Measurements from ENCODE around the gene ZMAT1.

GRCh38 chrX:101973066-101973465 is 41.2 kb upstream of the ZMAT1 start:
- TF ChIP-seq RAD21 (IDR thresholded peaks at IDR 0.05; ENCODE audit: low read length), result no peak
- TF ChIP-seq, protein P1, sequence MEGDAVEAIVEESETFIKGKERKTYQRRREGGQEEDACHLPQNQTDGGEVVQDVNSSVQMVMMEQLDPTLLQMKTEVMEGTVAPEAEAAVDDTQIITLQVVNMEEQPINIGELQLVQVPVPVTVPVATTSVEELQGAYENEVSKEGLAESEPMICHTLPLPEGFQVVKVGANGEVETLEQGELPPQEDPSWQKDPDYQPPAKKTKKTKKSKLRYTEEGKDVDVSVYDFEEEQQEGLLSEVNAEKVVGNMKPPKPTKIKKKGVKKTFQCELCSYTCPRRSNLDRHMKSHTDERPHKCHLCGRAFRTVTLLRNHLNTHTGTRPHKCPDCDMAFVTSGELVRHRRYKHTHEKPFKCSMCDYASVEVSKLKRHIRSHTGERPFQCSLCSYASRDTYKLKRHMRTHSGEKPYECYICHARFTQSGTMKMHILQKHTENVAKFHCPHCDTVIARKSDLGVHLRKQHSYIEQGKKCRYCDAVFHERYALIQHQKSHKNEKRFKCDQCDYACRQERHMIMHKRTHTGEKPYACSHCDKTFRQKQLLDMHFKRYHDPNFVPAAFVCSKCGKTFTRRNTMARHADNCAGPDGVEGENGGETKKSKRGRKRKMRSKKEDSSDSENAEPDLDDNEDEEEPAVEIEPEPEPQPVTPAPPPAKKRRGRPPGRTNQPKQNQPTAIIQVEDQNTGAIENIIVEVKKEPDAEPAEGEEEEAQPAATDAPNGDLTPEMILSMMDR (conservative IDR thresholded peaks at IDR 0.05; ENCODE audit: low read depth, low read length), result no peak
- TF ChIP-seq POLR2A (IDR thresholded peaks at IDR 0.05; ENCODE audit: low read depth, low read length), result no peak
- no peak for TF ChIP-seq FOS (IDR thresholded peaks at IDR 0.05; ENCODE audit: low read depth, low read length)
- TF ChIP-seq CHD1 (IDR thresholded peaks at IDR 0.05; ENCODE audit: low read depth, low read length), result no peak
- TF ChIP-seq ELK1 (IDR thresholded peaks at IDR 0.05; ENCODE audit: borderline replicate concordance, low read depth, low read length), result no peak
- TF ChIP-seq BHLHE40 (IDR thresholded peaks at IDR 0.05; ENCODE audit: low read depth, low read length), result no peak
- TF ChIP-seq CEBPB (IDR thresholded peaks at IDR 0.05; ENCODE audit: low read depth, low read length), result no peak
- TF ChIP-seq MAZ (IDR thresholded peaks at IDR 0.05; ENCODE audit: borderline replicate concordance, low read depth, low read length), result no peak
- TF ChIP-seq RFX5 (IDR thresholded peaks at IDR 0.05; ENCODE audit: low read depth, low read length), result no peak
